SJCRH30 (cell line): ENCODE data around the gene ANKRD55. TPM values are rescaled to one million over a fixed set of nuclear protein-coding genes. Genes with fewer than 3 reads are reported as not detected.
"Not testable (repeated sequence)": the region's sequence is repeated elsewhere in the genome, so short reads cannot be mapped to it uniquely, and the experiment has no call there.

ENCODE experiments used
- DNase-seq, 2 experiments: peaks; one replicate each; pipeline ENCODE4 v3.0.0-alpha.2; 2015 to 2020
- H3K27ac ChIP-seq: fragments of 250-450 bp; sonication (Bioruptor Pico); 2 replicates; pipeline ENCODE4 v1.5.1; 2020; ENCODE audit warnings: mild to moderate bottlenecking, moderate library complexity
- H3K27me3 ChIP-seq: fragments of 250-450 bp; sonication (Bioruptor Pico); 2 replicates; pipeline ENCODE4 v1.5.1; 2020; ENCODE audit warnings: mild to moderate bottlenecking, moderate library complexity
- H3K36me3 ChIP-seq: fragments of 250-450 bp; sonication (Bioruptor Pico); 2 replicates; pipeline ENCODE4 v1.5.1; 2020; ENCODE audit warnings: mild to moderate bottlenecking, moderate library complexity
- H3K4me1 ChIP-seq: fragments of 250-450 bp; sonication (Bioruptor Pico); 2 replicates; pipeline ENCODE4 v1.5.1; 2020; ENCODE audit warnings: mild to moderate bottlenecking, moderate library complexity
- H3K4me3 ChIP-seq: fragments of 250-450 bp; sonication (Bioruptor Pico); 2 replicates; pipeline ENCODE4 v1.5.1; 2020; ENCODE audit warnings: mild to moderate bottlenecking, moderate library complexity
- H3K9me3 ChIP-seq: fragments of 250-450 bp; sonication (Bioruptor Pico); replicated peaks from 2 replicates; pipeline ENCODE4 v1.5.1; 2020; ENCODE audit warnings: mild to moderate bottlenecking, moderate library complexity
- total RNA-seq: library from RNA; depleted of rRNA; stranded (reverse); fragments of >200 nt; shearing (Covaris generic); gene quantifications from 2 replicates; pipeline ENCODE4 v1.2.3, GENCODE V29; 2014

Gene ANKRD55
- total RNA-seq, 1 experiment from 2014 or later: not detected

DNA sequence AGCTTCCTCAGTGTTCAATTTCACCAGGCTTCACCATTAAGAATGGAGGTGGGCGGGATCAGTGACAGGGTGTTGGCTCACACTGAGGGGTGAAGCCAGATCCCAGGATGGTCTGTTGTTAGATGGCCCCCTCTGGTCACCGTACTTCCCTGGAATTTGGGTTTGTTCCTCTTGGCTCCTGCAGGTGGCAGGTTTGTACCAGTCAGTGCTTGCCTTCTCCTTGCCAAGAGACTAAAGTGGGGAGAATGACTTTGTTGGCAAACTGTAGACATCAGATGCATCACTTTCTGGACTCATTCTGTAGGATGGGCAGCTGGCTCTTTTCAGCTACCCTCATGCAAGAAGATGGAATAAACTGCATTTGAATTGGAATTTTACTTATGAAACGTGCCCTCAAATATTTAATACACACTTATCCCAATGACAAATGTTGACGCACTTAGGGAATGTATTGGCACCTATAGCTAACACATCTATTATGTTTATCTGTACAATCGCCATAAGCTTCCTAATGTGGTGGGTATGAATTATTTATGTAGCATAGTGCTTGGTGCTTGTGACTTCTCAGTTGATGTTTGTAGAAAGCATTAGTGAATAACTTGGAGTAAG lies 31.4 kb upstream of the ANKRD55 start:
- Histone ChIP-seq H3K4me1 (no peaks in the 10 kb centered on the region), H3K9me3 (no peaks in the 10 kb centered on the region), H3K4me3 (no peak overlapping the region), H3K36me3 (no peaks in the 10 kb centered on the region), H3K27me3 (no peaks in the 10 kb centered on the region), H3K27ac (no peak overlapping the region)
- DNase-seq: peak; percentile 46 to 80

DNA sequence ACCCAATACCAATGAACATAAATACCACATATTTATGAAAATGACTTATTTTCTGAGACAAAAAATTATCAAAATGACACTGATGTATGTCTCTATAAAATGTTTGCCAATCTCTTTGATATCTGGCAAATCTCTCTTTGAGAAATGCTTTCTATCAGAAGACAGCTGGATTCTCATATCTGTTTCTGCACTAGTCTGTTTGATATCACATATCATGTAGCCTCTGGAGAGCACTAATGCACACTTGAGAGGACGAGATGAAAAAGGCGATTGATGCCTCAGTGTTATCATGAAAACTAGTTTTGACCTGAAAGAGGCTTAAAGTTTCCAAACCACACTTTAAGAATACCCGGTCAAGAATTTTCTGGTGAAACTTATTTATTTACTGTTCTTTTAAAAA lies 29.1 kb upstream of the ANKRD55 start:
- no peak for DNase-seq
- Histone ChIP-seq H3K4me1 (no peaks in the 10 kb centered on the region), H3K36me3 (no peaks in the 10 kb centered on the region), H3K9me3 (no peaks in the 10 kb centered on the region), H3K27ac (no peak overlapping the region), H3K27me3 (no peaks in the 10 kb centered on the region), H3K4me3 (no peak overlapping the region)

DNA sequence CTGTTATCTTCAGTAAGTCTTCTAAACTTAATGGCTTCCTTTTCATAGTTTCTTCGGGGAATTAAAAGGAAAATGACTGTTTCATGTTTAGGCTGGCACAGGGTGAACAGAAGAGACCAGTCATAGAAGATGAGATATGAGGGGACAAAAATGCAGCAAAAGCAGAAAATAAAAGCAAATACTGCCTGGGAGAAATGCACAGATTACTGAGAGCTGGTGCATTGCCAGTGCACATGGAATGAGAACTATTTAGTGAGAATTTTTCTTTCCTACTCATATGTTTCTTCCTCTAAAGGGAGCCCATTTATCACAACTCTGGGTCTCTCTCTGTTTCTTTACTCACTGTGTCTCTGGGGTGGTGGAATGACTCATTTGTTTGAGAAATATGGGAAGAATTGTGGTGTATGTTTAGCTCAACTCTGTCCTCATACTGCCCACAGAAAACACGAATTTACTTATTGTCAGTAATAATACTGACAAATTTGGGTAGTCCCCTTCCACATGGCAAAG lies 25.9 kb upstream of the ANKRD55 start:
- H3K27me3 ChIP-seq: no peaks in the 10 kb centered on the region
- DNase-seq: no peak
- no peaks in the 10 kb centered on the region for H3K4me1 ChIP-seq
- H3K4me3 ChIP-seq: no peak overlapping the region
- no peaks in the 10 kb centered on the region for H3K36me3 ChIP-seq
- no peaks in the 10 kb centered on the region for H3K9me3 ChIP-seq
- no peak overlapping the region for H3K27ac ChIP-seq

- not testable (repeated sequence) for DNase-seq, H3K4me1 ChIP-seq, H3K27me3 ChIP-seq, H3K27ac ChIP-seq, H3K36me3 ChIP-seq, H3K4me3 ChIP-seq, H3K9me3 ChIP-seq
Measured at GRCh38 chr5:56257763-56258529, 24.8 kb upstream of the ANKRD55 start.

DNA sequence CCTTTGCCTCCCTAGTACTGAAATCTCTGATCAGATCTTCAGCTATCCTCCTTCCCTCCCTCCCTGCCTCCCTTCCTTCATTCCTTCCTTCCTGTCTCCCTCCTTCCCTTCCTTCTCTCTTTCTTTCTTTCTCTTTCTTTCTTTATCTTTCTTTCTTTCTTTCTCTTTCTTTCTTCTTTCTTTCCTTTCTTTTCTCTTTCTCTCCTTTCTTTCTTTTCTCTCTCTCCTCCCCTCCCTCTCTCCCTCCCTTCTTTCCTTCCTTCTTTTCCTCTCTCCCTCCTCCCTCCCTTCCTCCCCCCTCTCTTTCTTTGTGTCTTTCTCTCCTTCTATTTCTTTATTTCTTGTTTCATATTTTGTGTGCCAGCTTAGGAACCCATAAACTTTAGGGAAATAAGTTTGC lies 23.9 kb upstream of the ANKRD55 start:
- H3K27me3 ChIP-seq: no peaks in the 10 kb centered on the region
- no peaks in the 10 kb centered on the region for H3K36me3 ChIP-seq

DNA sequence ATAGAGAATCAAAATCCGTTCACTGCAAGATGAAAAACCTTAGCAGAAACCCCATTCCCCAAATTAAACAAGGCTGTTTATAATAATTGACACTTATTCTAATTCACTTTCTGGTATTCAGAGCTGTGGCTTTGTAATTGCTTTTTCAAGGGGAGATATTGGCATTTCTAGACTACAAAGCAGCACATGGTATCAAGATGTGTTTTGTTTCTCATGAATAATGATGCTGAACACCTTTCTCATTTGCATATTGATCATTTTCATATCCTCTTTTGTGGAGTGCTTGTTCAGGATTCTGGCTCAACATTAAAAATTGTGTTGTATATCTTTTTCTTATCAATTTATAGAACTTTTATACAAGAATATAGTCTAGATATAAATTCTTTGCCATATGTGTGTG lies 22.4 kb upstream of the ANKRD55 start:
- Histone ChIP-seq H3K4me3 (no peak overlapping the region), H3K27me3 (no peaks in the 10 kb centered on the region)

More for the DNA sequence above, 23.9 kb upstream of the ANKRD55 start:
- Histone ChIP-seq H3K4me1 (no peaks in the 10 kb centered on the region), H3K27ac (no peak overlapping the region), H3K4me3 (no peak overlapping the region), H3K9me3 (no peaks in the 10 kb centered on the region)
- no peak for DNase-seq

GRCh38 chr5:56253924-56254323 lies 20.8 kb upstream of the ANKRD55 start:
- no peak overlapping the region for H3K27ac ChIP-seq
- no peaks in the 10 kb centered on the region for H3K9me3 ChIP-seq
- no peaks in the 10 kb centered on the region for H3K36me3 ChIP-seq
- no peaks in the 10 kb centered on the region for H3K4me1 ChIP-seq
- no peaks in the 10 kb centered on the region for H3K27me3 ChIP-seq
- no peak for DNase-seq
- H3K4me3 ChIP-seq: no peak overlapping the region

More for the DNA sequence above, 22.4 kb upstream of the ANKRD55 start:
- Histone ChIP-seq H3K9me3 (no peaks in the 10 kb centered on the region), H3K36me3 (no peaks in the 10 kb centered on the region), H3K4me1 (no peaks in the 10 kb centered on the region), H3K27ac (no peak overlapping the region)
- DNase-seq: no peak

GRCh38 chr5:56253126-56253525 lies 20.0 kb upstream of the ANKRD55 start:
- no peaks in the 10 kb centered on the region for H3K36me3 ChIP-seq
- H3K27me3 ChIP-seq: no peaks in the 10 kb centered on the region
- H3K4me1 ChIP-seq: no peaks in the 10 kb centered on the region
- no peak overlapping the region for H3K4me3 ChIP-seq
- H3K9me3 ChIP-seq: no peaks in the 10 kb centered on the region
- DNase-seq: no peak
- no peak overlapping the region for H3K27ac ChIP-seq

DNA sequence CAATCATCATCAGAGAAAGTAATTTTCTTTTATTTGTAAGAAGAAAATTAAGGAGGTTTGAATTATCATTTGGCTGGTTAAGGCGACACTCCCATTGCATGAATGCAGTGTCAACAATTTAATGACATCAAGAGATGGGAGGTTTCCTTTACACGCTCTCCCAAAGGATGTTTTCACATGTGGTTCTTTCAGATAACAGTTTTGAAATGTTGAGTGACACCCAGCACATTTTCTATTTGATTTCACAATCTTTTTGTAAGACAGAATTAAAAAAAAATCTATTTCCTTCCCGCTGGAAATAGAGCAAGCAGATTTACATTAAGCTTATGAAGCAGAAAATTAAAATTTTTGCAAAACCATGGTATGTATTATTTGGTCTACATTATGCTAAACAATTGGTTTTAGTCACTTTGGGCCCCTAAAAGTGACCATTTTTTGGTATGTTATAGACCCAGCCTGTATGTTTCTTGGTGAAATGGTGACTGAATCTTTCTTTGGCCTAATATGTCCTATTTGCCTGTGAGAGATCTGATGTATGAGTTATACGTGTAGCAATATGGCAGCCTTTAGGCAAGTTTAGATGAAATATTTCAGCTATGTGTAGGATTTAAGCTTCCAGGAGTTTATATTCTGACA lies 18.9 kb upstream of the ANKRD55 start:
- Histone ChIP-seq H3K36me3 (no peaks in the 10 kb centered on the region), H3K27ac (no peak overlapping the region), H3K4me1 (no peaks in the 10 kb centered on the region), H3K9me3 (no peaks in the 10 kb centered on the region), H3K4me3 (no peak overlapping the region), H3K27me3 (no peaks in the 10 kb centered on the region)
- no peak for DNase-seq

- H3K36me3 ChIP-seq: no peaks in the 10 kb centered on the region
- no peaks in the 10 kb centered on the region for H3K27me3 ChIP-seq
- H3K4me3 ChIP-seq: no peak overlapping the region
- H3K9me3 ChIP-seq: no peaks in the 10 kb centered on the region
- no peak overlapping the region for H3K27ac ChIP-seq
- no peaks in the 10 kb centered on the region for H3K4me1 ChIP-seq
- no peak for DNase-seq
Measured at GRCh38 chr5:56251440-56251839, 18.3 kb upstream of the ANKRD55 start.

DNA sequence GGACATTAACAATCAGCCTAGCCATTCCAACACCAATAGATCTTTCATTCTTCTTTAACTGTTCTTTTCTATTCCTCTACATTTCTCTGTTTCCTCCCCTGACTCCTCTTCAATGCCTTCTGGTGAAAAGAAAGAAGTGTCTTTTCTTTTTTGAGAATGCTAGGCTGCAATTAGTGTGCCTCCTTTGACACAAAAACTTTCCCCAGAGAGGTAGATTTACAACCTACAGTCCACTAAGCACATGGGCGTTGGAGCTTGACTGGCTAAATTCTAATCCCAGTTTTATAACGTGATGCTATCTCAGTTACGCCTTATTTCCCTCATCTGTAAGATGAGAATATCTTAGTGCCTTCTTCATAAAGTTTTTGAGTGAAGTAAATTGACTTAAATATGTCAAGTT lies 16.9 kb upstream of the ANKRD55 start:
- no peaks in the 10 kb centered on the region for H3K36me3 ChIP-seq
- no peak for DNase-seq

GRCh38 chr5:56249085-56249484 lies 16.0 kb upstream of the ANKRD55 start:
- not testable (repeated sequence) for H3K9me3 ChIP-seq, H3K4me1 ChIP-seq, H3K4me3 ChIP-seq, H3K36me3 ChIP-seq, H3K27ac ChIP-seq, H3K27me3 ChIP-seq
- DNase-seq: peak in 1 of 2 experiments; percentile 4

More for the DNA sequence above, 16.9 kb upstream of the ANKRD55 start:
- Histone ChIP-seq H3K9me3 (no peaks in the 10 kb centered on the region), H3K4me3 (no peak overlapping the region), H3K4me1 (no peaks in the 10 kb centered on the region), H3K27me3 (no peaks in the 10 kb centered on the region), H3K27ac (no peak overlapping the region)

DNA sequence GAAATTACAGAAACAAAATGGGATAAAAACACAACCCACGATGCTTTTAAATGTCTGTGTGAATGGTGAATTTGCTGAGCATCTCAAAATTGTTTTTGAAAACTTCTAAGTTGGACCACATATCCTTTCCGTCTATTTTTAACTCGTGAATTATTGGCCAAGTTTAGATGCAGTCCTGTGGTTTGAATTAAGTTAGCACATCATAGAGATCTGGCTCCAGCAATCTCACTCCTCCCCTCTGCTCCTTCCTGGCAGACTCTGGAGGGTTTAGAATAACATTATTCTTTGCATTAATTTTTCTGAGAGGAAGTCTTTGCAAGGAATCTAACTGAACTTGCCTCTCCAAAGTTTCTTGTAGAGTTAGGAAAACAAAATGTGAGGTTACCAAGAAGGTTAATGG lies 14.5 kb upstream of the ANKRD55 start:
- no peaks in the 10 kb centered on the region for H3K9me3 ChIP-seq
- H3K4me1 ChIP-seq: no peaks in the 10 kb centered on the region
- H3K27ac ChIP-seq: no peak overlapping the region
- H3K27me3 ChIP-seq: no peaks in the 10 kb centered on the region
- no peak for DNase-seq
- H3K4me3 ChIP-seq: no peak overlapping the region
- H3K36me3 ChIP-seq: no peaks in the 10 kb centered on the region

DNA sequence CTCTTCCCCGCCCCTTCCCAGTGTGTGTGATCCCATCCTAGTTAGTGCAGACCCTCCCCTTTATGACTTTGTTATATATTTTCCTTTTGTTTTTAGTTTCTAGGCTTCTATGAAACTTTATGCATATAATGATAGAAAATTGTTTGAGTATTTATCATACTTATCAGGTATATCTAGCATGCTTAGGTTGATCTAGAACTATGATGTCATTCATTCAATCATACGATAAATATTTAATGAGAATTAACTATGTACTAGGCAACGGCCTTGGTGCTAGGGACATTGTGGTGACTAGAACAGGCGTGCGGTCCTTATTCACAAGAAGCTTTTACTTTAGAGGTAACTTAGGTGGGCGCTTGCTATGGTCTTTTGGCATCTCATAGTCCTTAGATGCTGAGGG lies 13.6 kb upstream of the ANKRD55 start:
- Histone ChIP-seq H3K27ac (no peak overlapping the region), H3K27me3 (no peaks in the 10 kb centered on the region), H3K4me3 (no peak overlapping the region)

DNA sequence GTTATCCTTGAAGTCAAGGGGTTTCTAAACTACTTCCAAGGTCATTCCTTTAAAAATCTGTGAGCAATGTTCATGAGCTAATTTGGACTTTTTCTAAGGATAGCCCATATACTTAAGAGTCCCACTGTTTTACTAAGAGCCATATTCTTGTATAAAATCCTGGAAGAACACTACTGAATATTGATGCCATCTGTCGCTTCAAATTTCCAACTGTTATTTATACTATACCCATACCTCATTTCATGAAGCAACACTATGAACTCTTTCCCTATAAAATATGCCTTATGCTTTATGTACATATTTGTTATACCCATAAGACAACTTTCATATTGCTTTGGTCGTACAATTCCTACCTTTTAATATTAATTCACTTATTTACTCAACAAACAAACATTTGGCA lies 12.4 kb upstream of the ANKRD55 start:
- Histone ChIP-seq H3K36me3 (no peaks in the 10 kb centered on the region), H3K27me3 (no peaks in the 10 kb centered on the region), H3K27ac (no peak overlapping the region), H3K4me1 (no peaks in the 10 kb centered on the region), H3K4me3 (no peak overlapping the region), H3K9me3 (no peaks in the 10 kb centered on the region)
- no peak for DNase-seq

More for the DNA sequence above, 13.6 kb upstream of the ANKRD55 start:
- no peaks in the 10 kb centered on the region for H3K36me3 ChIP-seq
- no peaks in the 10 kb centered on the region for H3K4me1 ChIP-seq
- no peak for DNase-seq
- H3K9me3 ChIP-seq: no peaks in the 10 kb centered on the region
